IMR-90 (cell line): ENCODE data around the gene PRPS2.

ENCODE experiments used
- RAD21 ChIP-seq: IDR thresholded peaks from 2 replicates; pipeline ENCODE4 v1.6.1; 2012; ENCODE audit warnings: low read length, improper control_type of control experiment
- TF ChIP-seq, protein P1 (sequence below): conservative IDR thresholded peaks from 2 replicates; pipeline ENCODE4 v1.5.1; 2012; ENCODE audit warnings: mild to moderate bottlenecking, low read depth, low read length, improper control_type of control experiment

DNA sequence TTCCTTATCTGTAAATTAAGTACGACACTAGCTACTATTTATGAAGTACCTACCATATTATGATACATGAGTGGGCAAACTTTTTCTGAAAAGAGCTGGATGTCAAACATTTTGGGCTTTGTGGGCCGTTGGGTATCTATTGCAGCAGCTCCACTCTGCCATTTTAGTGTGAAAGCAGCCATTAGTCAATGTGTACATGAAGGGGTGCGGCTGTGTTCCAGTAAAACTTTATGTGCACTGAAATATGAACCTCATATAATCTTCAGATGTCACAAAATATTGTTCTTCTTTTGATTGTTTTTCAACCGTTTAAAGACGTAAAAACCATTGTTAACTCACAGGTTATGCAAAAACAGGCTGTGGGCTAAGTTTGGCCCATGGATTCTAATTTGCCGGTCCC, 14.1 kb downstream of the PRPS2 start:
- TF ChIP-seq, protein P1, sequence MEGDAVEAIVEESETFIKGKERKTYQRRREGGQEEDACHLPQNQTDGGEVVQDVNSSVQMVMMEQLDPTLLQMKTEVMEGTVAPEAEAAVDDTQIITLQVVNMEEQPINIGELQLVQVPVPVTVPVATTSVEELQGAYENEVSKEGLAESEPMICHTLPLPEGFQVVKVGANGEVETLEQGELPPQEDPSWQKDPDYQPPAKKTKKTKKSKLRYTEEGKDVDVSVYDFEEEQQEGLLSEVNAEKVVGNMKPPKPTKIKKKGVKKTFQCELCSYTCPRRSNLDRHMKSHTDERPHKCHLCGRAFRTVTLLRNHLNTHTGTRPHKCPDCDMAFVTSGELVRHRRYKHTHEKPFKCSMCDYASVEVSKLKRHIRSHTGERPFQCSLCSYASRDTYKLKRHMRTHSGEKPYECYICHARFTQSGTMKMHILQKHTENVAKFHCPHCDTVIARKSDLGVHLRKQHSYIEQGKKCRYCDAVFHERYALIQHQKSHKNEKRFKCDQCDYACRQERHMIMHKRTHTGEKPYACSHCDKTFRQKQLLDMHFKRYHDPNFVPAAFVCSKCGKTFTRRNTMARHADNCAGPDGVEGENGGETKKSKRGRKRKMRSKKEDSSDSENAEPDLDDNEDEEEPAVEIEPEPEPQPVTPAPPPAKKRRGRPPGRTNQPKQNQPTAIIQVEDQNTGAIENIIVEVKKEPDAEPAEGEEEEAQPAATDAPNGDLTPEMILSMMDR: no peak
- no peak for TF ChIP-seq RAD21
